PC-3 (cell line): ENCODE measurements around the gene GRK3. TPM values are rescaled to one million over a fixed set of nuclear protein-coding genes. Genes with fewer than 3 reads are reported as not detected.

ENCODE experiments used
- ATAC-seq: fragments of 200-7000 bp; cut with Tn5 transposase; 2 replicates; pipeline ENCODE4 v1.9.1; 2020; ENCODE audit warnings: mild to moderate bottlenecking, moderate library complexity
- BruUV-seq: library from RNA; stranded (reverse); fragments of 400-500 nt; replicated peaks from 2 replicates; lab custom pipeline; 2021; lab: Mats Ljungman, UMichigan
- CTCF ChIA-PET: fragments of 300-600 bp; sonication (Branson Sonifier 250); formaldehyde crosslinking; loops from one replicate; lab custom pipeline; 2022; ENCODE audit warnings: antibody characterized with exemption; lab: Charles Lee
- POLR2A ChIA-PET: fragments of 300-600 bp; sonication (Branson Sonifier 250); formaldehyde crosslinking; loops from one replicate; lab custom pipeline; 2022; ENCODE audit warnings: antibody characterized with exemption; ENCODE audit not compliant: unreplicated experiment; lab: Charles Lee
- DNase-seq: peaks from one replicate; pipeline ENCODE4 v3.0.0-alpha.2; 2015
- H2AFZ ChIP-seq: fragments of 300-600 bp; sonication (generic); 2 replicates; pipeline ENCODE4 v1.6.0; 2016; ENCODE audit warnings: antibody characterized with exemption, low read length
- H3F3A ChIP-seq: fragments of 300-600 bp; sonication (generic); one replicate; pipeline ENCODE4 v1.6.0; 2017; ENCODE audit warnings: antibody characterized with exemption, low read length, control low read depth, mild to moderate bottlenecking; ENCODE audit not compliant: unreplicated experiment
- H3K27ac ChIP-seq: fragments of 300-600 bp; sonication (generic); 2 replicates; pipeline ENCODE4 v1.5.1; 2016; ENCODE audit warnings: mild to moderate bottlenecking, low read length
- H3K27me3 ChIP-seq: fragments of 300-600 bp; sonication (generic); 2 replicates; pipeline ENCODE4 v1.6.1; 2016; ENCODE audit warnings: low read length, mixed read lengths
- H3K36me3 ChIP-seq: fragments of 300-600 bp; sonication (generic); 2 replicates; pipeline ENCODE4 v1.6.1; 2016; ENCODE audit warnings: low read depth, mixed run types, low read length, mixed read lengths
- H3K4me1 ChIP-seq: fragments of 300-600 bp; sonication (generic); 2 replicates; pipeline ENCODE4 v1.5.1; 2016; ENCODE audit warnings: low read length; ENCODE audit not compliant: insufficient read depth
- H3K4me2 ChIP-seq: fragments of 300-600 bp; sonication (generic); 2 replicates; pipeline ENCODE4 v1.6.0; 2016; ENCODE audit warnings: low read length
- H3K4me3 ChIP-seq: fragments of 300-600 bp; sonication (generic); 2 replicates; pipeline ENCODE4 v1.5.1; 2016; ENCODE audit warnings: mild to moderate bottlenecking, low read length, mixed read lengths
- H3K79me2 ChIP-seq: fragments of 300-600 bp; sonication (generic); 2 replicates; pipeline ENCODE4 v1.6.1; 2017; ENCODE audit warnings: low read length, mixed read lengths
- H3K9ac ChIP-seq: fragments of 300-600 bp; sonication (generic); 2 replicates; pipeline ENCODE4 v1.6.0; 2016; ENCODE audit warnings: mild to moderate bottlenecking, low read length
- H3K9me2 ChIP-seq: fragments of 300-600 bp; sonication (generic); replicated peaks from 2 replicates; pipeline ENCODE4 v1.6.1; 2016; ENCODE audit warnings: mixed run types, low read length, mixed read lengths
- H3K9me3 ChIP-seq: fragments of 300-600 bp; sonication (generic); 2 replicates; pipeline ENCODE4 v1.6.1; 2016; ENCODE audit warnings: low read length, mixed read lengths
- H4K20me1 ChIP-seq: fragments of 300-600 bp; sonication (generic); 2 replicates; pipeline ENCODE4 v1.6.1; 2016; ENCODE audit warnings: low read length, mixed read lengths
- CTCF ChIP-seq: fragments of 300-600 bp; sonication (generic); conservative IDR thresholded peaks from 2 replicates; pipeline ENCODE4 v1.5.1; 2017; ENCODE audit warnings: antibody characterized with exemption, low read depth, mild to moderate bottlenecking, low read length
- EZH2 ChIP-seq: fragments of 300-600 bp; sonication (generic); IDR thresholded peaks from one replicate; pipeline ENCODE4 v1.6.1; 2017; ENCODE audit warnings: antibody characterized with exemption, mild to moderate bottlenecking, low read length; ENCODE audit not compliant: unreplicated experiment
- EZH2phosphoT487 ChIP-seq: fragments of 300-600 bp; sonication (generic); IDR thresholded peaks from 2 replicates; pipeline ENCODE4 v1.6.1; 2018; ENCODE audit warnings: mild to moderate bottlenecking, antibody characterized with exemption, low read length, borderline replicate concordance
- intact Hi-C: fragments of 100-400 bp; cut with micrococcal nuclease; formaldehyde crosslinking; loops from 2 replicates; pipeline ENCODE4 v1.9.0; 2023
- total RNA-seq: library from RNA; depleted of rRNA; stranded (reverse); fragments of >200 nt; gene quantifications from 2 replicates; pipeline ENCODE4 v1.2.3, GENCODE V29; 2014

Gene GRK3
- total RNA-seq, 1 experiment from 2014 or later: under 0.01 TPM

DNA sequence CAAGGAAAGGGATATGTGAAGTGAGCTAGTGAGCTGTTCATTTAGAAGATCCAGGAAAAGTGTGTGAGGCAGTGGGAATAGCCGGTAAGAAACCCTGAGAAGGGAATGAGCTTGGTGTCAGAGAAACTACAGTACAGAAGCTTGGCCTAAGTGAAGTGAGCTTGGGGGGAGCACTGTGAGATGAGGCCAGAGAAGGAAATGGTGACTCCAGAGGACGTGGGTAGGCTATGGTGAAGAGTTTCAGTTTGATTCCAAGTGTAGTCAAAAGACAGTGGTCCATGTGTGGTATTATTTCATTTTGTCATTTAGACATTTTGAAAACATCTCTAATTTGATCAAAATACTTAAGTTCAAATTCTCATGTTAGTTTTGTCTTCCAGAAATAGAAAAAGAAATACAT, 77.2 kb downstream of the GRK3 start:
- Histone ChIP-seq H3K27ac (no peak overlapping the region), H3K9me3 (no peaks in the 10 kb centered on the region), H3K4me3 (no peak overlapping the region), H3K36me3 (no peaks in the 10 kb centered on the region), H3K79me2 (no peaks in the 10 kb centered on the region), H3K9ac (no peak overlapping the region), H4K20me1 (no peaks in the 10 kb centered on the region), H3F3A (no peaks in the 10 kb centered on the region), H3K9me2 (no peaks in the 10 kb centered on the region), H3K4me2 (no peak overlapping the region), H2AFZ (no peak overlapping the region), H3K4me1 (no peaks in the 10 kb centered on the region), H3K27me3 (peaks cover 29% of the 10 kb centered on the region)
- no TSS peak for BruUV-seq
- ATAC-seq (no peak), DNase-seq (no peak)
- intact Hi-C loops: no loop called here
- TF ChIP-seq EZH2: no peak
- POLR2A ChIA-PET: no interaction called here
- CTCF ChIA-PET: no interaction called here

- H2AFZ ChIP-seq: no peak overlapping the region
- H3K4me3 ChIP-seq: no peak overlapping the region
- no peaks in the 10 kb centered on the region for H3F3A ChIP-seq
- ChIA-PET POLR2A (no interaction called here), CTCF (no interaction called here)
- no peaks in the 10 kb centered on the region for H3K9me2 ChIP-seq
- no peaks in the 10 kb centered on the region for H3K9me3 ChIP-seq
- H3K27me3 ChIP-seq: peaks cover 21% of the 10 kb centered on the region
- no TSS peak for BruUV-seq
- no peaks in the 10 kb centered on the region for H4K20me1 ChIP-seq
- DNase-seq: no peak
- no peak overlapping the region for H3K27ac ChIP-seq
- no peak overlapping the region for H3K9ac ChIP-seq
- ATAC-seq: no peak
- H3K79me2 ChIP-seq: no peaks in the 10 kb centered on the region
- TF ChIP-seq EZH2 (no peak), CTCF (no peak), EZH2phosphoT487 (no peak)
- no peaks in the 10 kb centered on the region for H3K4me1 ChIP-seq
- no peak overlapping the region for H3K4me2 ChIP-seq
- no peaks in the 10 kb centered on the region for H3K36me3 ChIP-seq
- intact Hi-C loops: no loop called here
Observed at GRCh38 chr22:25643232-25644000, 78.9 kb downstream of the GRK3 start.

- H4K20me1 ChIP-seq: no peaks in the 10 kb centered on the region
- H3K27ac ChIP-seq: no peak overlapping the region
- TF ChIP-seq EZH2phosphoT487 (no peak), EZH2 (no peak), CTCF (no peak)
- no peak overlapping the region for H3K9ac ChIP-seq
- POLR2A ChIA-PET: no interaction called here
- H3K36me3 ChIP-seq: no peaks in the 10 kb centered on the region
- H3K9me3 ChIP-seq: no peaks in the 10 kb centered on the region
- CTCF ChIA-PET: no interaction called here
- DNase-seq (no peak), ATAC-seq (no peak)
- intact Hi-C loops: no loop called here
- BruUV-seq: no TSS peak
- H3F3A ChIP-seq: no peaks in the 10 kb centered on the region
- H3K4me1 ChIP-seq: no peaks in the 10 kb centered on the region
- H3K27me3 ChIP-seq: peaks cover 21% of the 10 kb centered on the region
- no peak overlapping the region for H2AFZ ChIP-seq
- no peak overlapping the region for H3K4me2 ChIP-seq
- H3K79me2 ChIP-seq: no peaks in the 10 kb centered on the region
- no peak overlapping the region for H3K4me3 ChIP-seq
- H3K9me2 ChIP-seq: no peaks in the 10 kb centered on the region
Observed at GRCh38 chr22:25644122-25644521, 79.6 kb downstream of the GRK3 start.
